SK-N-SH (cell line): ENCODE data around the gene SORL1. TPM values are rescaled to one million over a fixed set of nuclear protein-coding genes. Genes with fewer than 3 reads are reported as not detected.

Source experiments
- CTCF ChIA-PET: fragments of 300-600, 350-600 bp; formaldehyde crosslinking; extraction: SDS; loops from one replicate; lab custom pipeline; 2021; lab: Yijun Ruan, JAX
- POLR2A ChIA-PET: fragments of 350-600 bp; sonication (Branson Sonifier 250); formaldehyde crosslinking; extraction: SDS; loops from one replicate; lab custom pipeline; 2020; ENCODE audit warnings: antibody characterized with exemption, inconsistent platforms; lab: Yijun Ruan, JAX
- DNase-seq: peaks from one replicate; pipeline ENCODE4 v3.0.0; 2012
- H2AFZ ChIP-seq: fragments of 200-600 bp; sonication (generic); 2 replicates; pipeline ENCODE4 v1.8.1; 2016; ENCODE audit warnings: antibody characterized with exemption, mild to moderate bottlenecking, low read depth
- H3F3A ChIP-seq: fragments of 200-600 bp; sonication (generic); replicated peaks from 2 replicates; pipeline ENCODE3; 2016; ENCODE audit warnings: antibody characterized with exemption, mild to moderate bottlenecking; ENCODE audit not compliant: insufficient read depth
- H3K27ac ChIP-seq, 2 experiments: fragments of 200-500 bp in 1 of 2; fragments of 200-600 bp in 1 of 2; sonication (Bioruptor generic) in 1 of 2; sonication (generic), shearing (Covaris generic) in 1 of 2; 2 replicates each; pipeline versions ENCODE4 v1.5.1 to v1.6.1; 2014 to 2016; ENCODE audit warnings: low read depth in 2 of 2, inconsistent platforms in 1 of 2, low read length in 1 of 2, mild to moderate bottlenecking in 1 of 2, mixed read lengths in 1 of 2
- H3K27me3 ChIP-seq: fragments of 200-600 bp; sonication (generic), shearing (Covaris generic); 2 replicates; pipeline ENCODE4 v1.6.1; 2016; ENCODE audit warnings: mixed run types; ENCODE audit not compliant: insufficient read depth
- H3K36me3 ChIP-seq, 2 experiments: fragments of 200-500 bp in 1 of 2; fragments of 200-600 bp in 1 of 2; sonication (Bioruptor generic) in 1 of 2; sonication (generic) in 1 of 2; replicated peaks in 1 of 2; 2 replicates each; pipeline versions ENCODE3 to v1.5.1; 2014 to 2016; ENCODE audit warnings: low read length in 1 of 2, mild to moderate bottlenecking in 1 of 2; ENCODE audit not compliant: insufficient read depth in 2 of 2, control insufficient read depth in 1 of 2
- H3K4me1 ChIP-seq, 2 experiments: fragments of 200-500 bp in 1 of 2; fragments of 200-600 bp in 1 of 2; sonication (Bioruptor generic) in 1 of 2; sonication (generic), shearing (Covaris generic) in 1 of 2; 2 replicates each; pipeline versions ENCODE4 v1.5.1 to v1.6.1; 2014 to 2016; ENCODE audit warnings: low read depth in 1 of 2, low read length in 1 of 2, mixed run types in 1 of 2; ENCODE audit not compliant: insufficient read depth in 2 of 2, control insufficient read depth in 1 of 2
- H3K4me2 ChIP-seq: fragments of 200-600 bp; sonication (generic), shearing (Covaris generic); 2 replicates; pipeline ENCODE4 v1.6.1; 2017; ENCODE audit warnings: mixed run types
- H3K4me3 ChIP-seq, 2 experiments: fragments of 200-500 bp in 1 of 2; fragments of 200-600 bp in 1 of 2; sonication (Bioruptor generic) in 1 of 2; sonication (generic), shearing (Covaris generic) in 1 of 2; 2 replicates each; pipeline versions ENCODE4 v1.5.1 to v1.8.1; 2014 to 2016; ENCODE audit warnings: low read depth in 2 of 2, inconsistent platforms in 1 of 2, low read length in 1 of 2, mild to moderate bottlenecking in 1 of 2, mixed read lengths in 1 of 2, moderate library complexity in 1 of 2
- H3K79me2 ChIP-seq: fragments of 200-600 bp; sonication (generic); 2 replicates; pipeline ENCODE4 v1.8.1; 2017; ENCODE audit warnings: mild to moderate bottlenecking; ENCODE audit not compliant: insufficient read depth
- H3K9ac ChIP-seq: fragments of 200-600 bp; sonication (generic); 2 replicates; pipeline ENCODE4 v1.6.1; 2017; ENCODE audit warnings: mixed run types
- H3K9me2 ChIP-seq: fragments of 200-600 bp; sonication (generic); 2 replicates; pipeline ENCODE4 v1.6.1; 2017; ENCODE audit warnings: mixed run types
- H3K9me3 ChIP-seq: fragments of 200-600 bp; sonication (generic); 2 replicates; pipeline ENCODE4 v1.6.1; 2017; ENCODE audit warnings: mixed run types, mild to moderate bottlenecking, moderate library complexity
- H4K20me1 ChIP-seq: fragments of 200-600 bp; sonication (generic); 2 replicates; pipeline ENCODE4 v1.6.1; 2017; ENCODE audit warnings: mild to moderate bottlenecking, mixed run types; ENCODE audit not compliant: insufficient read depth
- CHD2 ChIP-seq: fragments of 150-350 bp; IDR thresholded peaks from 2 replicates; pipeline ENCODE4 v1.6.1; 2018; ENCODE audit warnings: low read length; ENCODE audit not compliant: partially characterized antibody
- EZH2phosphoT487 ChIP-seq: fragments of 200-600 bp; sonication (generic); IDR thresholded peaks from 2 replicates; pipeline ENCODE4 v1.6.1; 2017; ENCODE audit warnings: low read depth, mixed run types, mild to moderate bottlenecking, antibody characterized with exemption, moderate library complexity, borderline replicate concordance
- FOSL2 ChIP-seq: IDR thresholded peaks from 2 replicates; pipeline ENCODE4 v1.4.0; 2012; ENCODE audit warnings: low read depth, mild to moderate bottlenecking, moderate library complexity, borderline replicate concordance
- FOXM1 ChIP-seq: IDR thresholded peaks from 2 replicates; pipeline ENCODE4 v1.4.0; 2012; ENCODE audit warnings: low read depth, mild to moderate bottlenecking
- GABPA ChIP-seq: IDR thresholded peaks from 2 replicates; pipeline ENCODE4 v1.4.0; 2012; ENCODE audit warnings: low read depth, mild to moderate bottlenecking
- JUND ChIP-seq: IDR thresholded peaks from 2 replicates; pipeline ENCODE4 v1.4.0; 2012
- MEF2A ChIP-seq: IDR thresholded peaks from 2 replicates; pipeline ENCODE4 v1.4.0; 2012; ENCODE audit warnings: low read depth, borderline replicate concordance
- MXI1 ChIP-seq: IDR thresholded peaks from 2 replicates; pipeline ENCODE4 v1.6.1; 2012; ENCODE audit warnings: mild to moderate bottlenecking, low read depth, low read length, improper control_type of control experiment
- NRF1 ChIP-seq: IDR thresholded peaks from 2 replicates; pipeline ENCODE4 v1.6.1; 2012; ENCODE audit warnings: low read depth, mild to moderate bottlenecking, low read length
- POLR2AphosphoS5 ChIP-seq: IDR thresholded peaks from 2 replicates; pipeline ENCODE4 v1.6.1; 2012; ENCODE audit warnings: low read depth, low read length
- RAD21 ChIP-seq: IDR thresholded peaks from 2 replicates; pipeline ENCODE4 v1.6.1; 2012; ENCODE audit warnings: mild to moderate bottlenecking, low read length
- RCOR1 ChIP-seq: fragments of 150-350 bp; IDR thresholded peaks from 2 replicates; pipeline ENCODE4 v1.6.1; 2017; ENCODE audit warnings: antibody characterized with exemption, low read length
- RFX5 ChIP-seq: IDR thresholded peaks from 2 replicates; pipeline ENCODE4 v1.6.1; 2012; ENCODE audit warnings: mild to moderate bottlenecking, improper control_type of control experiment, low read length
- TAF1 ChIP-seq: IDR thresholded peaks from 2 replicates; pipeline ENCODE4 v1.6.1; 2012; ENCODE audit warnings: low read depth, mild to moderate bottlenecking, low read length, moderate library complexity, borderline replicate concordance
- USF1 ChIP-seq: IDR thresholded peaks from 2 replicates; pipeline ENCODE4 v1.4.0; 2012; ENCODE audit warnings: low read depth, borderline replicate concordance
- USF2 ChIP-seq: fragments of 150-350 bp; IDR thresholded peaks from 2 replicates; pipeline ENCODE4 v1.6.1; 2017; ENCODE audit warnings: antibody characterized with exemption, low read length, low read depth, borderline replicate concordance
- YY1 ChIP-seq: IDR thresholded peaks from 2 replicates; pipeline ENCODE4 v1.4.0; 2012; ENCODE audit warnings: low read depth, mild to moderate bottlenecking
- WGBS: methylation state at CpG from one replicate; pipeline ENCODE4 v1.1.6; 2017; ENCODE audit warnings: low lambda C conversion rate; 5-methylcytosine and 5-hydroxymethylcytosine counted together
- polyA plus RNA-seq, 3 experiments: library from polyadenylated mRNA; depleted of rRNA; stranded (reverse); fragments of >200 nt; gene quantifications; 2 replicates each; pipeline ENCODE4 v1.2.3, GENCODE V29; 2012
- TF ChIP-seq, protein P1 (sequence below): IDR thresholded peaks from 2 replicates; pipeline ENCODE4; 2012
- TF ChIP-seq, protein P2 (sequence below): fragments of 150-350 bp; IDR thresholded peaks from 2 replicates; pipeline ENCODE4 v1.6.1; 2016; ENCODE audit warnings: mild to moderate bottlenecking, low read depth, low read length
- TF ChIP-seq, protein P3 (sequence below): IDR thresholded peaks from 2 replicates; pipeline ENCODE4 v1.6.1; 2012; ENCODE audit warnings: mild to moderate bottlenecking, low read depth, low read length, moderate library complexity

The SORL1 gene
- polyA plus RNA-seq, 1 of the 3 experiments (the other 2 are of a cell fraction), result 7.1 TPM

GRCh38 chr11:121607341-121607740 is 155.2 kb downstream of the SORL1 start (continued):
- TF ChIP-seq USF2, result no peak
- no peak for TF ChIP-seq FOXM1
- TF ChIP-seq, protein P1, sequence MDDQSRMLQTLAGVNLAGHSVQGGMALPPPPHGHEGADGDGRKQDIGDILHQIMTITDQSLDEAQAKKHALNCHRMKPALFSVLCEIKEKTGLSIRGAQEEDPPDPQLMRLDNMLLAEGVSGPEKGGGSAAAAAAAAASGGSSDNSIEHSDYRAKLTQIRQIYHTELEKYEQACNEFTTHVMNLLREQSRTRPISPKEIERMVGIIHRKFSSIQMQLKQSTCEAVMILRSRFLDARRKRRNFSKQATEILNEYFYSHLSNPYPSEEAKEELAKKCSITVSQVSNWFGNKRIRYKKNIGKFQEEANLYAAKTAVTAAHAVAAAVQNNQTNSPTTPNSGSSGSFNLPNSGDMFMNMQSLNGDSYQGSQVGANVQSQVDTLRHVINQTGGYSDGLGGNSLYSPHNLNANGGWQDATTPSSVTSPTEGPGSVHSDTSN, result no peak

DNA sequence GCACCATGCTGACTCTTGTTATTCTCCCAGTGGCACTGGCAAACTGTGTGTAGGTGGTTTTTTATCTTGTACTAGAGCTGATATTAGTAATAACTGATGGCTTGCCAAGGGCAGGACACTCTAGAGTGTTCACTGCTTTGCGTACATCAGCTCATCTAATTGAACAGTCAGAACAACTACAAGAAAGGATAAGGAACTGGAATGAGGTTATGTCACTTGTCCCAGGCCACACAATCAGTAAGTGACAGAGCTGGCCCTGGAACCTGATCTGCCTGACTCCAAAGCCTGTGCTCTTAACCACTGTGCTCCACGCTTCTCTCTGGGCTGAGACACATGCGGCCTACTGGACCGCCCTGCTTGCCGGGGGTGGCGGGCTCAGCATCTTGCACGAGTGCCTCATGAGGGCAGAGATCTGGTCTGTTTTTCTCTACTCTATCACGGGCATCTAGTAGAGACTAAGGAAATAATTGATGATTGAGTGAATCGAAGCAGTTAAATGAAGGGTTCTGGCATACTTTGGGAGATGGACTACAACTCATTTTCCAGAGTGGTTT is 156.5 kb downstream of the SORL1 start:
- Histone ChIP-seq H2AFZ (no peak overlapping the region), H3K9me2 (no peaks in the 10 kb centered on the region), H3K4me1 (no peaks in the 10 kb centered on the region; a peak in 1 of 4 replicates), H4K20me1 (no peaks in the 10 kb centered on the region), H3F3A (no peaks in the 10 kb centered on the region), H3K9me3 (no peaks in the 10 kb centered on the region), H3K4me3 (no peak overlapping the region), H3K27me3 (no peaks in the 10 kb centered on the region), H3K9ac (no peak overlapping the region), H3K4me2 (no peak overlapping the region), H3K27ac (no peak overlapping the region), H3K36me3 (peaks cover 0 to 13% of the 10 kb centered on the region in 2 experiments), H3K79me2 (no peaks in the 10 kb centered on the region)
- WGBS, result 80% methylated on average over 8 of the region's 9 CpGs
- TF ChIP-seq JUND (no peak), RFX5 (no peak), POLR2AphosphoS5 (no peak), NRF1 (no peak), RAD21 (no peak), USF2 (no peak), CHD2 (no peak), YY1 (no peak), EZH2phosphoT487 (no peak), USF1 (no peak), MEF2A (no peak), TAF1 (no peak), FOXM1 (no peak), FOSL2 (no peak), GABPA (no peak), MXI1 (no peak), RCOR1 (no peak)
- TF ChIP-seq, protein P2, sequence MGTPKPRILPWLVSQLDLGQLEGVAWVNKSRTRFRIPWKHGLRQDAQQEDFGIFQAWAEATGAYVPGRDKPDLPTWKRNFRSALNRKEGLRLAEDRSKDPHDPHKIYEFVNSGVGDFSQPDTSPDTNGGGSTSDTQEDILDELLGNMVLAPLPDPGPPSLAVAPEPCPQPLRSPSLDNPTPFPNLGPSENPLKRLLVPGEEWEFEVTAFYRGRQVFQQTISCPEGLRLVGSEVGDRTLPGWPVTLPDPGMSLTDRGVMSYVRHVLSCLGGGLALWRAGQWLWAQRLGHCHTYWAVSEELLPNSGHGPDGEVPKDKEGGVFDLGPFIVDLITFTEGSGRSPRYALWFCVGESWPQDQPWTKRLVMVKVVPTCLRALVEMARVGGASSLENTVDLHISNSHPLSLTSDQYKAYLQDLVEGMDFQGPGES, result no peak
- TF ChIP-seq, protein P3, sequence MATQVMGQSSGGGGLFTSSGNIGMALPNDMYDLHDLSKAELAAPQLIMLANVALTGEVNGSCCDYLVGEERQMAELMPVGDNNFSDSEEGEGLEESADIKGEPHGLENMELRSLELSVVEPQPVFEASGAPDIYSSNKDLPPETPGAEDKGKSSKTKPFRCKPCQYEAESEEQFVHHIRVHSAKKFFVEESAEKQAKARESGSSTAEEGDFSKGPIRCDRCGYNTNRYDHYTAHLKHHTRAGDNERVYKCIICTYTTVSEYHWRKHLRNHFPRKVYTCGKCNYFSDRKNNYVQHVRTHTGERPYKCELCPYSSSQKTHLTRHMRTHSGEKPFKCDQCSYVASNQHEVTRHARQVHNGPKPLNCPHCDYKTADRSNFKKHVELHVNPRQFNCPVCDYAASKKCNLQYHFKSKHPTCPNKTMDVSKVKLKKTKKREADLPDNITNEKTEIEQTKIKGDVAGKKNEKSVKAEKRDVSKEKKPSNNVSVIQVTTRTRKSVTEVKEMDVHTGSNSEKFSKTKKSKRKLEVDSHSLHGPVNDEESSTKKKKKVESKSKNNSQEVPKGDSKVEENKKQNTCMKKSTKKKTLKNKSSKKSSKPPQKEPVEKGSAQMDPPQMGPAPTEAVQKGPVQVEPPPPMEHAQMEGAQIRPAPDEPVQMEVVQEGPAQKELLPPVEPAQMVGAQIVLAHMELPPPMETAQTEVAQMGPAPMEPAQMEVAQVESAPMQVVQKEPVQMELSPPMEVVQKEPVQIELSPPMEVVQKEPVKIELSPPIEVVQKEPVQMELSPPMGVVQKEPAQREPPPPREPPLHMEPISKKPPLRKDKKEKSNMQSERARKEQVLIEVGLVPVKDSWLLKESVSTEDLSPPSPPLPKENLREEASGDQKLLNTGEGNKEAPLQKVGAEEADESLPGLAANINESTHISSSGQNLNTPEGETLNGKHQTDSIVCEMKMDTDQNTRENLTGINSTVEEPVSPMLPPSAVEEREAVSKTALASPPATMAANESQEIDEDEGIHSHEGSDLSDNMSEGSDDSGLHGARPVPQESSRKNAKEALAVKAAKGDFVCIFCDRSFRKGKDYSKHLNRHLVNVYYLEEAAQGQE, result no peak
- no peak for DNase-seq
- POLR2A ChIA-PET, result no interaction called here
- CTCF ChIA-PET, result no interaction called here
